Stimulated activated CD8-positive, alpha-beta memory T cell treated with anti-CD3 and anti-CD28 coated beads, Interleukin-12 subunit alpha, Interleukin-12 subunit beta, amount 100 ng/mL, for 24 hours (primary cell): ENCODE measurements around the gene KRTAP10-7.
"Not testable (repeated sequence)": the region's sequence is repeated elsewhere in the genome, so short reads cannot be mapped to it uniquely, and the experiment has no call there.

Source experiments
- DNase-seq: peaks from one replicate; pipeline ENCODE4 v3.0.0-alpha.2; 2020; ENCODE audit errors: extremely low read depth

The KRTAP10-7 gene

DNA sequence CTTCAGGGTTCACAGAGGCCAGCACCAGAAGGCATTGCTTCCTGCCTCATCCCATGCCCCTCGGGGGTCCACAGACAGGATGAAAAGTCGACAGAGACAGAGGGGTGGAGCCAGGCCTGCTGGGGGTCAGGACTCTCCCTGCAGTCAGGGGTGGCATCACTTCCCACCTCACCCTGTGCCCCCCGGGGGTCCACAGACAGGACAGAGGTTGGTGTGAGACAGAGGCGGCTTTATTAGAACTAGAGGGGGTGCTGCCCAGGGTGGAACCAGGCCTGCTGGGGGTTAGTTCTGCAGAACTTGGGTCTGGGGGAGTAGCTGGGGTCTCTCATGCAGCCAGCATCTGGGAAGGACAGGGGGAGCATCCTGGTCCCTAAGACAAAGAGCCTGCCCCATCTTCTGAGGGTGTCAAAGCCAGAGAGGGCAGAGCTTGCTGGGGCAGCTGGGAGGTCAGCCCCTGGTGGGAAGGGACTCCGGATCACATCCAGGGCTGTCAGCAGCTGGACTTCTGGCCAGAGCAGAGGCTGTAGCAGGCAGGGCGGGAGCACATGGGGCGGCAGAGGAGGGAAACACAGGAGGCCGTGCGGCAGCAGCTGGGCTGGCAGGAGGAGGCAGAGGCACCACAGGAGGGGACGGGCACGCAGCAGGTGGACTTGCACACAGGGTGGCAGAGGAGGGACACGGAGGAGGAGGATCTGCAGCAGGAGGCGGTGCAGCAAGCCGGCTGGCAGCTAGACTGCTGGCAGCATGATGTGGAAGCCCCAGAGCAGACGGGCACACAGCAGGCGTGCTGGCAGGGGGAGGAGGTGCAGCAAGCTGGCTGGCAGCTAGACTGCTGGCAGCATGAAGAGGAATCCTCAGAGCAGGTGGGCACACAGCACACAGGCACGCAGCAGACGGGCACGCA lies 9.2 kb upstream of the KRTAP10-7 start:
- not testable (repeated sequence) for DNase-seq

DNA sequence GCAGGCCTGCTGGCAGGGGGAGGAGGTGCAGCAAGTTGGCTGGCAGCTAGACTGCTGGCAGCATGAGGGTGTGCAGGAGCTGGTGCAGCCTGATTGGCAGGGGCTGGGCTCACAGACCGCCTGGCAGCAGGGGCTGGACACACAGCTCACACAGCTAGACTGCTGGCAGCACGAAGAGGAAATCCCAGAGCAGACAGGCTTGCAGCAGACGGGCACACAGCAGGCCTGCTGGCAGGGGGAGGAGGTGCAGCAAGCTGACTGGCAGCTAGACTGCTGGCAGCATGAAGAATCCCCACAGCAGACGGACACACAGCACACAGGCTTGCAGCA lies 8.6 kb upstream of the KRTAP10-7 start:
- not testable (repeated sequence) for DNase-seq

DNA sequence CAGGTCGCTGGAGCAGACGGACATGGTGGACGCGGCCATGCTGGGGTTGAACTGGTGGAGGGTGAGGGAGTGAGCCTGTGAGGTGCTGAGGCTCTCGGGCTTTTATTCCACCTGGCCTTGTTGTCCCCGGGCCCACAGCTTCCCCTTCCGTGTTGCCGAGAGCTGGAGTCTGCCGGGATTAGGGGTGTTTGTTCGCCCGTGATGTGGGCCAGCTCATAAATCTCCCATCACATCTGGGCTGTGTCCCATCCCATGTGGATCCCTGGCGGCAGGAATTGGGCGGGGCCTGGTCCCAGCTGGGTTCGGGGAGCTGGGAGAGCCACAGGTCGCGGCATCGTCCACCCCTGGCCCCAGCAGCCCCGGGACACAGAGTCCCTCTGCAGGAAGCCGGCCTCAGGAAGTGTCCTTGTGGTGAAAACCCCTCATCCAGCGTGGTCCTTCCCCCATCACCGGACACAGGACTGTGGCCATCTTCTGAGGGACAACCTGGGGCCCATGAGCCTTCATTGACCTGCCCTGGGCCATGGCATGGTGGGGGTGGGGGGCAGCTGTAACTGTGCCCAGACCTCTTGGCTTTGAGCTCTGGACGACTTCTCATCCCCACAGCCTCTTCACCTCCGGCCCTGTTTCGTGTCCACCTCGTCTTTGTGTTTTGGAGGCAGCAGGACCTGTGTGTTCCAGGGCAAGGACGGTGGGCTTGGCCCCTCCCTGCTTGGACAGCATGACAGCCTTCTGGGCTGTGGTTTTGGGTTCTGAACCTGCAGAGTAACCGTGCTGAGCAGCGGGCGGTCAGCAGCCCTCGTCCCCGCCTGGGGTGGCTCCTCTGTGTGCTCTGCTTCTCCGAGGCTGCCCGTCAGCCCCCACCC lies 7.7 kb upstream of the KRTAP10-7 start, which contains the start of gene KRTAP10-6:
Gene KRTAP10-6, minus strand, starts transcription at position 60 of the 866 bp plus-strand sequence. Its CDS starts 21 bp downstream, at position 39.
- DNase-seq, result no peak

GRCh38 chr21:44593598-44594405 lies 6.6 kb upstream of the KRTAP10-7 start:
- DNase-seq, result no peak

DNA sequence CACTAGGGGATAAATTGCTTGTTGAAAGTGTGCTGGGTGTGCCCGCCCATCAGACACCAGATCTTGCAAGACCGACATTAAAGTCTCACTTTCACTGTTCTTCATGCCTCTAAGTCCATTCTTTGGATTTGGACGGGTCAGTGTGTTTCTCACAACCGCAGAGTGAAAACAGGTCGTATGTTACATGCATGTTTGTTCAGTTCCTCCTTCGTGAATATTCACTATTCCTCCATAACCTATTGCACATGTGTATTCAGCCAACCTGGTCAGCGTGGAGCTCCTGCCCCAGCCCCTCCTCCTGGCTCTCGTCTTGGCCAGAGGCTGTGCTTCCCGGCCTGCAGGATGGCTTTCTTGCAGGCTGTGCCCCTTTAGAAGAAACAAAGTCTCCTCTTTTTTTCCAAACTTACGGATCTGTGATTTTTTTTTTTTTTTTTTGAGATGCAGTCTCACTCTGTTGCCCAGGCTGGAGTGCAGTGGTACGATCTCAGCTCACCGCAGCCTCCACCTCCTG lies 5.9 kb upstream of the KRTAP10-7 start:
- no peak for DNase-seq

- no peak for DNase-seq
Measured at GRCh38 chr21:44595524-44595923, 4.9 kb upstream of the KRTAP10-7 start.

- no peak for DNase-seq
Measured at GRCh38 chr21:44596068-44596725, 4.2 kb upstream of the KRTAP10-7 start.

GRCh38 chr21:44598061-44598460 lies 2.3 kb upstream of the KRTAP10-7 start:
- no peak for DNase-seq

- DNase-seq, result no peak
Measured at GRCh38 chr21:44599264-44600029, 950 bp upstream of the KRTAP10-7 start.

- not testable (repeated sequence) for DNase-seq
Measured at GRCh38 chr21:44601091-44601490, 694 bp downstream of the KRTAP10-7 start.

DNA sequence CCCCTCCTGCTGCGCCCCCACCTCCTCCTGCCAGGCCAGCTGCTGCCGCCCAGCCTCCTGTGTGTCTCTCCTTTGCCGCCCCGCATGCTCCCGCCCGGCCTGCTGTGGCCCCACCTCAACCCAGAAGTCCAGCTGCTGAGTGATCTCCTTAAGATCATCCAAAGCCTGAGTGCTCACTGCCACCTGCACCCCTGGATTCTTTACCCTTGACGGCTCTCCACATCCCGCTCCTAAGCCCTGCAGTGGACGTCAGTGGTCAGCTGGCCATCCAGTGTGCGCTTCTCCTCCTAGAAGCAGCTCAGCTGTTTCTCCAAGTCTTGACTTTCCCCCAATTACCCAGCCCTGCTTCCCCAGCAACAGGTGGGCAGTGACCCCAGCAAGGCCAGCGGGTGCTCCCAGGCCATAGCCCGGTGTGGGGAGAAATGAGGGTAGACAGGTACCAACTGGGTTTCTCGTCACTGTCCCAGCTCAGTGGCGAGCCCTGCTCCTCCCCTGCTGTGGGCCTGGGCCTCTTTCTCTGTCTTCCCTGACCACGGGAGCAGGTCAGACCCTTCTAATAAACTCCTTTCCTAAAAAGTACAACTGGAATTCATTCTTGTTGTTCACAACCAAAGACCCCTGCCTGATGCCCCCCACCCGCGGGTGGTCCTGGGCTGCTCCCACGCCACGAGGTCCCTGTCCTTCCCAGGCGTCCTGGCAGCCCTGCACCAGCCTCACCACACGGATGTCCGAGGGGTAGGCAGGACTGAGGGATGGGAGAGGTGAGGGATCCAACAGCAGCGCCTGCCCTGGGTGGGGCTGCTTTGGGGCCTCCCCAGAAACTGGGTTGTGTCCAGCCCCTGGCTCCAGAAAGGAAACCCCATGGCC lies 1.4 kb downstream of the KRTAP10-7 start:
- no peak for DNase-seq

- no peak for DNase-seq
Measured at GRCh38 chr21:44602463-44602850, 2.1 kb downstream of the KRTAP10-7 start.

DNA sequence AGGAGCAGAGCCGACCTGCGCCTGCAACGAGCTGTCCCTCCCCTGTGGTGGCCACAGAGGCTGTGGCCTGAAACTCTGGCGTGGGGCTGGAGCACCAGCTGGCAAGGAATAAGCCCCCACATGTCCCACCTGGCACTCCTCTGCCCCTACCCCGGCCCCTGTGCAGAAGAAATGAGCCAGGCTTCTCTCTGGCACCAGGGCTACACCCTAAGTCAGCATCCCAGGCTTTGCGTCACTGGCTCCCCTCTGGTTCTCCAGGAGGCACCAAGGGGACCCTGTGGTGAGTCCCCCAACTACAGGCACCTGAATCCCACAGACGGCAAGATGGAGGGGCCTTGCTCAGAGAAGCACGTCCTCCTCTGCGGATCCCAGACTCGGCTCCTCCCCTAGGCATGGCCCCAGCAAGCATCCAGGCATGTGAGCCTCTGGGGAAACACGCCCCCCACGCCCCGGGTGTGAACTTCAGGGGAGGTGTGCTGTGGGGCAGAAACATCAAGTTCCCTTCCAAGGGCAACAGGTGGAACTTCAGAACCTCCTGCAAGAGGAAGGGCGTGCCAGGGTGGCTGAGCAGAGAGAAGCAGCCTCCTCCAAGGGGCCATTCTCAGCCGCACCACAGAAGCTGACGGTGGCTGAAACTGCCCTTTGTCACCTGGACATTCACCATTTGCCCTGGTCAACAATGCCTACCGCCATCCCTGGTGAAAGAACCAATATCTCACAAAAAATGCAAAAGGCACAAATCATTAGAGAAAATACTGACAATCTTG lies 2.9 kb downstream of the KRTAP10-7 start:
- DNase-seq, result no peak

- no peak for DNase-seq
Measured at GRCh38 chr21:44603911-44604310, 3.5 kb downstream of the KRTAP10-7 start.

GRCh38 chr21:44606495-44606894 lies 6.1 kb downstream of the KRTAP10-7 start:
- no peak for DNase-seq

- no peak for DNase-seq
Measured at GRCh38 chr21:44609193-44609592, 8.8 kb downstream of the KRTAP10-7 start.

GRCh38 chr21:44610157-44610843 lies 9.9 kb downstream of the KRTAP10-7 start:
- not testable (repeated sequence) for DNase-seq

DNA sequence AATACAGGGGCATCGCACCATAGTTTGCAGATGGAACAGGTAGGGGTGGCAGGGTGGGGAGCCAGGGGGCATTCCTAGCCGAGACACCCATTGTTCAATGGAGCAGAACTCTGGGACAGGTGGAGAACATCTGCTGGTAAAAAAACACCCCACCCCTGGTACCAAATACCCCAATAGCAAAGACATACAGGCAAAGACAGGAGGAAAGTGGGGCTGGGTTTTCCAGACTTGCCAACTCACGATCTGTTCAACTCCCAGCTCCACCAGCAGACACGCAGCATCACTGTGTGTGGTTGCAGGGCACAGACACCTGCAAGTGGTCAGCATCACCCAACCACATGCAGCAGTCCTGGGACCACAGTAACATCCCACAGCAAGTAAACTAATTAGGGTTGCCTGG lies 11.2 kb downstream of the KRTAP10-7 start:
- no peak for DNase-seq
